Measurements from ENCODE around the gene CDT1.

DNA sequence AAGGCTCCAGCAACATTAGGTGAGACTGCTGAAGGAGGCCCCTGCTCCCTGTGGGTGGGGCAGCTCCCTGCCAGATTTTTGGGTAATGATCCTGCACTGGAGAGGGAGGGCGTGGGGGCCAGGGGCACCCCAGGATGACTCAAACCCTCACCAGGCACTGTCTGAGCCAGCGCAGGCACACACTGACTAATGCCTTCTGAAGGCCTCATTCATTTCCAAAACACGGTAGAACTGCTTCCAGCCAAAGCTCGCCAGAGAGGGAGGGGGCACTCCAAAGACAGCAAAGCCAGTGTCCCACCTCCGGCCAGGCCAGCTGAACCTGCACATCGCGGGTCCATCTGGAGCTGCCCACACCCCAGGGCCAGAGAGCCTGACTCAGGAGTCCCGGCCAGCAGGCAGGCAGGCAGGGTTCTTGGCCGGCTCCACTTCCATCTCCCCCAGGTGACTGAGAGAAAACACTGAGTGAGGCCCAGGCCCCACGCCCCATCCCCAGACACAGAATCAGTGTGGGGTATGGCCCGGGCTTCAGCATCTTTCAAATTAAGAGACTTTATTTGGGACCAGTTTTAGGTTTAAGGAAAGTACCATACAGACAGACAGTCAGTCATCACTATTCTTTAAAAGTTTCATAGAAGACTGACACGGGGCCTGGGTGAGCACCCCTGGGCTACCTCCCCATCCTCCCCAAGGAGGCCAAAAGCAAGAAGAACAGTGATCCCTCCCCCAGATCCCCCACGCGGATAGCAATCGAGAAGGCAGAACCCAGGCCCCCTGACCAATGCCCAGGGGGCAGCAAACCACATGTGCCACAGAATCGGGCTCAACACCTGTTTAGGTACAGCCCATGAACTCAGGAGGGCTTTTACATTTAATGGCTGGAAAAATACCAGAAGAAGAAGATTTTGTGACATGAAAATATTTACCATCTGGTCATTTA, 20.9 kb upstream of the CDT1 start:
- TF ChIP-seq, protein P1, sequence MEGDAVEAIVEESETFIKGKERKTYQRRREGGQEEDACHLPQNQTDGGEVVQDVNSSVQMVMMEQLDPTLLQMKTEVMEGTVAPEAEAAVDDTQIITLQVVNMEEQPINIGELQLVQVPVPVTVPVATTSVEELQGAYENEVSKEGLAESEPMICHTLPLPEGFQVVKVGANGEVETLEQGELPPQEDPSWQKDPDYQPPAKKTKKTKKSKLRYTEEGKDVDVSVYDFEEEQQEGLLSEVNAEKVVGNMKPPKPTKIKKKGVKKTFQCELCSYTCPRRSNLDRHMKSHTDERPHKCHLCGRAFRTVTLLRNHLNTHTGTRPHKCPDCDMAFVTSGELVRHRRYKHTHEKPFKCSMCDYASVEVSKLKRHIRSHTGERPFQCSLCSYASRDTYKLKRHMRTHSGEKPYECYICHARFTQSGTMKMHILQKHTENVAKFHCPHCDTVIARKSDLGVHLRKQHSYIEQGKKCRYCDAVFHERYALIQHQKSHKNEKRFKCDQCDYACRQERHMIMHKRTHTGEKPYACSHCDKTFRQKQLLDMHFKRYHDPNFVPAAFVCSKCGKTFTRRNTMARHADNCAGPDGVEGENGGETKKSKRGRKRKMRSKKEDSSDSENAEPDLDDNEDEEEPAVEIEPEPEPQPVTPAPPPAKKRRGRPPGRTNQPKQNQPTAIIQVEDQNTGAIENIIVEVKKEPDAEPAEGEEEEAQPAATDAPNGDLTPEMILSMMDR (IDR thresholded peaks at IDR 0.05 in 2 of 3, conservative IDR thresholded peaks at IDR 0.05 in 1 of 3; ENCODE audit: borderline replicate concordance in 1 of 3, insufficient read depth in 1 of 3, low read depth in 2 of 3, low read length in 2 of 3) = no peak
- TF ChIP-seq CEBPB (IDR thresholded peaks at IDR 0.05; ENCODE audit: low read depth) (no peak), CBX3 (IDR thresholded peaks at IDR 0.05; ENCODE audit: low read depth) (no peak), POLR2A (IDR thresholded peaks at IDR 0.05; ENCODE audit: borderline replicate concordance, extremely low read depth, insufficient read depth, insufficient read length) (no peak), POLR2AphosphoS5 (IDR thresholded peaks at IDR 0.05; ENCODE audit: low read depth, low read length) (0 out of 2 replicates have a peak, but pooled peaks have one; percentile 20), EZH2phosphoT487 (IDR thresholded peaks at IDR 0.05; ENCODE audit: borderline replicate concordance) (no peak)
- TF ChIP-seq, protein P2, sequence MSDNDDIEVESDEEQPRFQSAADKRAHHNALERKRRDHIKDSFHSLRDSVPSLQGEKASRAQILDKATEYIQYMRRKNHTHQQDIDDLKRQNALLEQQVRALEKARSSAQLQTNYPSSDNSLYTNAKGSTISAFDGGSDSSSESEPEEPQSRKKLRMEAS (IDR thresholded peaks at IDR 0.05) = no peak
- TF ChIP-seq, protein P3, sequence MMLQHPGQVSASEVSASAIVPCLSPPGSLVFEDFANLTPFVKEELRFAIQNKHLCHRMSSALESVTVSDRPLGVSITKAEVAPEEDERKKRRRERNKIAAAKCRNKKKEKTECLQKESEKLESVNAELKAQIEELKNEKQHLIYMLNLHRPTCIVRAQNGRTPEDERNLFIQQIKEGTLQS (IDR thresholded peaks at IDR 0.05) = no peak
